ENCODE data around the gene FAAP20. TPM values are rescaled to one million over a fixed set of nuclear protein-coding genes. Genes with fewer than 3 reads are reported as not detected.

Gene FAAP20
- total RNA-seq, 1 experiment from 2014 or later: 112 TPM

DNA sequence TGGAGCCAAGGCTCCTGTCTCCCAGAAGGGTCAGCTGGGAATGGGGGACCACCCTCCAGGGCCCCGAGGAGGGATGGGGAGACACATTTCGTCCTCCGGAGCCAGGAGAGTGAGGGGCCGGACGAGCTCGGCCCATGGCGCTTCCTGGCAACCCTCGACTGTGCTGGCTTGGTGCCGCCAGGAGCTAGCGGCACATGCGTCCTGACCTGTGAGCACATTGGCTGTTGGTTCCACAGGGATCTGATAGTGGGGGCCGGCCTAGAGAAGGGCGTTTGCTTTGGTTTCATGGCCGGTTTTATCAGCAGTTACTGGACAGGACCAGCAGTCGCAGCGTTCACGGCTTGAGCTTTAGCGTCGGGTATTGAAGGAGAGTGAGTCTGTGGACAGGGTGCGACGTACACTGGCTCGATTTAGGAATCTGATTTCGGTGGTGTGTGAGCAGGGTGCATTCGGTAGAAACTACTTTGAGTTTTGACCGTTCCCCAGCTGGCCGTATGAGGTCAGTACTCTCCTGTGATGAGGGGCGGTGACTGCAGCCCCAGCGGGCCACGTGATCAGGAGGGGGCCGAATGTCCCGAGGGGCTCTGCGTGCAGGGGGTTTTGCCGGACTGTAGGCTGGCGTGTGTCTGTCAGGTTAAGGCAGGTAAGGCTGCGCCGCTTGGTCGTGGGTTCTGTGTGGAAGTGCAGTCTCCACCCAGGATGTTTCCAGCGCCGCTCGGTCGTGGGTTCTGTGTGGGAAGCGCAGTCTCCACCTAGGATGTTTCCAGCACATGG, 18.7 kb downstream of the FAAP20 start:
- Histone ChIP-seq H3K9me2 (ENCODE audit: insufficient read depth) (no peaks in the 10 kb centered on the region), H3K9ac (ENCODE audit: low read length) (no peak overlapping the region), H3K9me3 (ENCODE audit: control insufficient read depth in 1 of 2, insufficient read depth in 1 of 2, low read depth in 1 of 2, low read length in 2 of 2) (no peaks in the 10 kb centered on the region), H3K4me1 (ENCODE audit: control insufficient read depth in 1 of 2, insufficient read depth in 2 of 2, low read length in 2 of 2) (peaks cover 0 to 8% of the 10 kb centered on the region in 2 experiments; a peak in 1 of 4 replicates), H3K4me2 (ENCODE audit: low read length) (no peak overlapping the region), H3K79me2 (ENCODE audit: insufficient read depth, low read length) (no peaks in the 10 kb centered on the region), H3K27ac (ENCODE audit: low read depth, low read length) (no peak overlapping the region), H4K20me1 (ENCODE audit: insufficient read depth) (no peaks in the 10 kb centered on the region), H2AFZ (ENCODE audit: low read depth, low read length, poor library complexity, severe bottlenecking) (no peak overlapping the region), H3K4me3 (replicated peaks in 1 of 2; ENCODE audit: low read depth in 1 of 2, low read length in 2 of 2) (no peak overlapping the region), H3K36me3 (ENCODE audit: control insufficient read depth in 1 of 2, insufficient read depth in 2 of 2, low read length in 2 of 2) (peaks cover 0 to 5% of the 10 kb centered on the region in 2 experiments; a peak in 1 of 4 replicates), H3K27me3 (ENCODE audit: insufficient read depth, low read length) (no peaks in the 10 kb centered on the region)
- ChIA-PET RAD21 (ENCODE audit: low non-redundant PET in 1 of 2, low total read pairs in 2 of 2, uncharacterized antibody in 2 of 2, unreplicated experiment in 2 of 2) (no interaction called here), CTCF (interaction anchor here (0.8 kb wide), 1 partner anchor 36 kb away, joined by 5 read pairs; no protein-coding TSS in a partner anchor), POLR2A (no interaction called here)
- DNase-seq (ENCODE audit: low read depth, low spot score) (no peak), ATAC-seq (no peak)
- no TSS peak for BruUV-seq (replicated peaks)
- intact Hi-C loops (cut with micrococcal nuclease): loop anchor here (2.0 kb wide), 1 partner anchor 35 kb away; no protein-coding TSS in a partner anchor
- TF ChIP-seq, protein P1, sequence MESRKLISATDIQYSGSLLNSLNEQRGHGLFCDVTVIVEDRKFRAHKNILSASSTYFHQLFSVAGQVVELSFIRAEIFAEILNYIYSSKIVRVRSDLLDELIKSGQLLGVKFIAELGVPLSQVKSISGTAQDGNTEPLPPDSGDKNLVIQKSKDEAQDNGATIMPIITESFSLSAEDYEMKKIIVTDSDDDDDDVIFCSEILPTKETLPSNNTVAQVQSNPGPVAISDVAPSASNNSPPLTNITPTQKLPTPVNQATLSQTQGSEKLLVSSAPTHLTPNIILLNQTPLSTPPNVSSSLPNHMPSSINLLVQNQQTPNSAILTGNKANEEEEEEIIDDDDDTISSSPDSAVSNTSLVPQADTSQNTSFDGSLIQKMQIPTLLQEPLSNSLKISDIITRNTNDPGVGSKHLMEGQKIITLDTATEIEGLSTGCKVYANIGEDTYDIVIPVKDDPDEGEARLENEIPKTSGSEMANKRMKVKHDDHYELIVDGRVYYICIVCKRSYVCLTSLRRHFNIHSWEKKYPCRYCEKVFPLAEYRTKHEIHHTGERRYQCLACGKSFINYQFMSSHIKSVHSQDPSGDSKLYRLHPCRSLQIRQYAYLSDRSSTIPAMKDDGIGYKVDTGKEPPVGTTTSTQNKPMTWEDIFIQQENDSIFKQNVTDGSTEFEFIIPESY (IDR thresholded peaks at IDR 0.05; ENCODE audit: extremely low read depth, insufficient replicate concordance, low read length): no peak
- no peak for TF ChIP-seq SP1 (IDR thresholded peaks at IDR 0.05; ENCODE audit: low read depth)
- TF ChIP-seq SIN3A (IDR thresholded peaks at IDR 0.05; ENCODE audit: low read depth): no peak
- TF ChIP-seq CEBPB (IDR thresholded peaks at IDR 0.05; ENCODE audit: low read depth): no peak
- TF ChIP-seq RAD21 (IDR thresholded peaks at IDR 0.05; ENCODE audit: low read depth): no peak
- no peak for TF ChIP-seq POLR2A (IDR thresholded peaks at IDR 0.05; ENCODE audit: borderline replicate concordance, extremely low read depth, insufficient read depth, insufficient read length)
- TF ChIP-seq ZNF274 (IDR thresholded peaks at IDR 0.05; ENCODE audit: low read depth, low read length): no peak
- no peak for TF ChIP-seq CBX3 (IDR thresholded peaks at IDR 0.05; ENCODE audit: low read depth)
- TF ChIP-seq YY1 (IDR thresholded peaks at IDR 0.05; ENCODE audit: extremely low read depth, insufficient replicate concordance, low read depth, low read length): no peak
- TF ChIP-seq POLR2AphosphoS5 (IDR thresholded peaks at IDR 0.05; ENCODE audit: low read depth, low read length): no peak
- TF ChIP-seq EZH2phosphoT487 (IDR thresholded peaks at IDR 0.05; ENCODE audit: borderline replicate concordance): no peak
